RPMI8226 (cell line): ENCODE results near the gene EIF2S1.
A peak's percentile ranks its signal among the peaks of the same experiment; 100 is the strongest.
"Not testable (repeated sequence)": the region's sequence is repeated elsewhere in the genome, so short reads cannot be mapped to it uniquely, and the experiment has no call there.

Experiments used
- DNase-seq: peaks from one replicate; pipeline ENCODE4 v3.0.0-alpha.2; 2015

Gene EIF2S1

DNA sequence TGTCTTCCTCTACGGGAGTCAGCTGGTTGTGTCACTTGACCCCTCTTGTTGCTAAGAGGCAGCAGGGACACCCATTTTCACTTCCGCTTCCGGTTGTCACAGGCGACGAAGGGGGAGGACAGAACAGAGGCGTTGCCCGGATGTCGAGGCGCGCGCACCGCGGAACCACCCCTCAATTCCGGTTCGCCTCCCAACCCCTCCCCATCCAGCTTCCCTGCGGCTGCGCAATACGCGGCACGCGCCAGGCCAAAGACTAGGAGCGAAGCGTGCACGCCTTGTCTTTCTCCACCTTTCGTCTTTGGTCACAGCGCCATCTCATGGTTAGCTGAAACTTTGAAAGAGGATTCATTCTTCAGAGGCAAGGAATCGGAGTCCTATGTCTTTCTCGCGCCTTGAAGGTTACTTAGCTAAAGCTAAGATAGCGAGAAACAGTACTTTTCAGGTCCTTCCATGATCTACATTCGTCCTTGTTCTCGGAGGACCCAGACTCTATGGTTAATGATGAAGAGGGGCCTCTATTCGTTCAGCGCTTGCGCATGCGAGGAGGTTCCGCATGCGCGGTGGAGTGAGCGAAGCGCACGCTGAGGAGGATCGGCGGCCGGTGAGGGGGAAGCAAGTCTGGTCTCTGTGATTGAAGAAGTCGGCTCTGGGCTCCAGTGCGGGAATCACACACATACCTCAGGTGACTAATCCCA, at the start of gene EIF2S1, which contains the start of gene ATP6V1D:
Gene EIF2S1, plus strand, starts transcription at position 554 of the 695 bp plus-strand sequence. CDS start 4,440 bp downstream, outside the sequence.
Gene ATP6V1D, minus strand, starts transcription at position 30 of the 695 bp plus-strand sequence. CDS start 106 bp downstream, outside the sequence.
- DNase-seq = peak; percentile 97

DNA sequence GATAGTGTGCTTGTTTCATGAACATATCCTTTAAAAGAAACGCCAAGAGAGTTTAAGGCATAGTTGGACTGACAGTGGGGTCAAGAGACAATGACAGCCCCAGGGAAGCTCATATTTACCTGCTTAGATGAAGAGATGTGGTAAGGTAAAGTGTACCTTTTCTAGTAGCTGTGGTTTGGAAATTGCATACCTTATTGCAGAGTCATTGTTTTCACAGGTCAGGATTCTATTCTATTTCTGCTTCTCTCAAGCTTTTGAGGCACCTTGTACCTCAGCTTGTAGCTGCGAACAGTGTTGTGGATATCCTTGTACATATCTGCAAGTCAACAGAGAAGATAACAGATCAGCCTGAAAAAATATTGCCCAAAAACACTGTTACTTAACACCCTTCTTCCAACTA, 48.3 kb upstream of the EIF2S1 start:
- no peak for DNase-seq

DNA sequence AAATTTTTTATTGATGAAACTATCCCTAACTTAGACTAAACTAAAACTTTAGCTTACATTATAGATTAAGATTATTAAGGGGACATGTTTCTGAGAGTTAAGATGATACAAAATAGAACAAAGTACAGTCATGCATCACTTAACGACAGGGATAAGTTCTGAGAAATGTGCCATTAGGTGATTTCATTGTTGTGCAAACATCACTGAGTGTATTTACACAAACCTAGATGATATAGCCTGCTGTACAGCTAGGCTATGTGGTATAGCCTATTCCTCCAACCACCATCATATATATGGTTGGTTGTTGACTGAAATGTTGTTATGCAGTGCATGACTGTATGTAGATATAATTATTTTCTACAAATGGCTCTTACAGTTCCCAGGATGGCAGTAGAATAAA, 47.0 kb upstream of the EIF2S1 start:
- no peak for DNase-seq

DNA sequence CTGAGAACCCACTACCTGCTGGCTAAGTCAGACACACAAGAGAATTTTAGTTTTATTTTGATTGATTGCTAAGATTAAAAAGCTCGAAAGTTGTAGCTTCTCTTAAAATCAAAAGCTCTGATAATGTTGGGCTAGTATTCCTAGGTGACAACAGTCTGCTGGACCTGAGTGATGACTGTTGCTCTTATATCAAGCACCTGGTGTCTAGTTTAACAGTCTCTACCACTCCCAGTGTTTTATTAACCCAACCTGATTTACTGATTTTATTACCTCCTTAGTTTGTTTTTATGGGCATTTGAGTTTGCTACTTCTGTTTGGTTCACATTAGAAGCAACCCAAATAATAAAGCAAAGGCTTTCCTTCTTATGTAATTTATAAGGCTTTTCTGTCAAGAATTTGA, 42.3 kb upstream of the EIF2S1 start:
- DNase-seq = no peak

DNA sequence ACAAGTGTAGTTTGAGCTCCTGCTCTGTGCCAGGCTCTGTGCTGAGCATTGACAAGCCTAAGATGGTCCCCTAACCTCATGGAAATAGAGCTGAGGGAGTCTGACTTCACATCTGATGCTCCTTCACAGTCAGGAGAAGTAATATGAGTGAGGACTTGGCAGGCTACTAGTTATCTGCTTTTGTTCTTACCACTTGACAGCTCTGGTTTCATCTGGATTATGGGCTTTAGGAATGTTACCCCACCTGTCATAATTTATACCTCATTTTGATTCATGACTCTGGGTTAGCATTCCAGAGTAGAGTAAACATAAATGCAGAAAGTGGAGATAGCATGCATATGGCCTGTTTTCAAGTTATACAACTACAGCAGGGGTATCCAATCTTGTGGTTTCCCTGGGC, 41.0 kb upstream of the EIF2S1 start:
- no peak for DNase-seq

DNA sequence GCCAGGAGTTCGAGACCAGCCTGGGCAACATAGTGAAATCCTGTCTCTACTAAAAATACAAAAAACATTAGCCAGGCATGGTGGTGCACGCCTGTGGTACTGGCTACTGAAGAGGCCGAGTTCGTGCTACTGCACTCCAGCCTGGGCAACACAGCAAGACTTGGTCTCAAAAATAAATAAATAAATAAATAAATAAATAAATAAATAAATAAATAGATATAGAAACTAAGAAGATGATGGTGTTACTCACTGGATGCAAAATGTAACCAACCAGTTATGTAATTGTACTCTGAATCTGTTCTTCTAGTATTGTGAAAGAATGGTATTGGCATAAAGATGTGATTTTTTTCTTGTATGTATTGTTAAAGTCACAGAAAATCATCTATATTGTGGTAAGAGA, 30.5 kb upstream of the EIF2S1 start:
- DNase-seq = not testable (repeated sequence)

DNA sequence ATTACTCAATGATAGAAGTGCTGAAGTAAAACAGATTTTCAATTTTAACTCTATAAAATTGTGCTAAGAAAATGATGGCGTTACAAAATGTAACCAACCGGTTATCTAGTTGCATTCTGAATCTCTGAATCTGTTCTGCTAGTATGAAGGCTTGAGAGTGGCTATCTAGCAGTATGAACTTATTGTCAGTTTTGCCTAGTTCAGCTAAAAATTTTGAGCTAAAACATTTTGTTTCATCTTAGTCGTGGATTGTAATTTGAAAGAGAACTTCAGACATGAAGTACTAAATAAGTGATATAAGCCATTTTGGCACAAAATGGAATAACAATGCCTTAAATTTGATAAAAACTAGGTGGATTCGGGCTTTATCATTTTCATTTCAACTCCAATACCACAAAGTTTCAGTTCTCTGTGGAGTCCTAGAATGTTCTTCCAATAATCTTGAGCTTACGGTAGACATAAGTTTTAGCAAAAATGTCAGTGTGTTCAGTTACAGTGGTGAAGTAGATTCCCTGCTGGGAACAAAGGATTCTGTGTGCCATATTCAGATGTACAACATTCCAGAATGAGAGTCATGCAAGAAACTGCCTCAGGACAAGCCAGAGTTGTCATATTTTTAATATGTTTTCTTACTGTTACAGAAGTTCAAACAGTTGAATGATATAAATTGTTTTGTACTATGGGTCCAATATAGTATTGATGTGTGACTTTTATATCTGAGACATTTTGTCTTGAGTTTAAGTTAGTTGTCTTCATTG, 28.6 kb upstream of the EIF2S1 start:
- no peak for DNase-seq

DNA sequence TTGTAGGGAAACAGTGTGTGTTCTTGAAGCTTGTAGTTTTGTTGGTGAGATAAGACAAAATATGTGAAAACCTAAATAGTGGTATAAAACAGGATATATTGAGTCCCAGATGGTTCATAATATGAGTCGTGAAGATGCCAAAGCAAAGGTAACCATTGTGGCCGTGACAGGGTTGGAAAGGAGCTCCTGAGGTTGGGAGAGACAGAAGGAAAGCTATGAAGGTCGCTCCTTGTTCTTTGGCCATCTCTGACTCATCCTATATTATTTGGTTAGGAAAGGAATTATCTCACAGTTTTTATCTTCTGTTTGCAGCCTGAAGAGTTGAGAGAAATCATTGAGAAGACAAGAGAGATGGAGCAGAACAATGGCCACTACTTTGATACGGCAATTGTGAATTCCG, 27.7 kb upstream of the EIF2S1 start:
- DNase-seq = no peak

DNA sequence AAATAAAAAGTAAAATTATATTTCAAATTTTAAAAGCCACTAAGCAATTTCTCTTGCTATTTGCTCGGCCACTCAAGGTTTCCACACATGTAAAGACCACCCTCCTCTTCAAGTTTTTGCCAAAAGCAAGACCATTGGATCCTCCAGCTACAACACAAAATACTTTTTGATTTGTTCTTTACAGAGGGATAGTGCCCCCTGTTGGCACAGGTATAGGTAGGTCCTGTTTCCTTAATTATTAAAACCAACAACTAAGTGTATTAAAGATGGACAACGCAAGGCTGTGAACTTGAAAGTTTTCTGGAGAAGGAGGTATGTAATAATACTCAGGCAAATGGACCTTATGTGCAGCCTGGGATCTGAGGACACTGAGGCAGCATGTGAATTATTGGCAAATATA, 24.3 kb upstream of the EIF2S1 start:
- peak; percentile 14 for DNase-seq

DNA sequence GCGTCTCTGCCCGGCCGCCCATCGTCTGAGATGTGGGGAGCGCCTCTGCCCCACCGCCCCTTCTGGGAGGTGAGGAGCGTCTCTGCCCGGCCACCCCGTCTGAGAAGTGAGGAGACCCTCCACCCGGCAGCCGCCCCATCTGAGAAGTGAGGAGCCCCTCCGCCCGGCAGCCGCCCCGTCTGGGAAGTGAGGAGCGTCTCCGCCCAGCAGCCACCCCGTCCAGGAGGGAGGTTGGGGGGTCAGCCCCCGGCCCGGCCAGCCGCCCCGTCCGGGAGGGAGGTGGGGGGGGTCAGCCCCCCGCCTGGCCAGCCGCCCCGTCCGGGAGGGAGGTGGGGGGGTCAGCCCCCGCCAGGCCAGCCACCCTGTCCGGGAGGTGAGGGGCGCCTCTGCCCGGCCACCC, 18.9 kb upstream of the EIF2S1 start:
- DNase-seq = not testable (repeated sequence)

DNA sequence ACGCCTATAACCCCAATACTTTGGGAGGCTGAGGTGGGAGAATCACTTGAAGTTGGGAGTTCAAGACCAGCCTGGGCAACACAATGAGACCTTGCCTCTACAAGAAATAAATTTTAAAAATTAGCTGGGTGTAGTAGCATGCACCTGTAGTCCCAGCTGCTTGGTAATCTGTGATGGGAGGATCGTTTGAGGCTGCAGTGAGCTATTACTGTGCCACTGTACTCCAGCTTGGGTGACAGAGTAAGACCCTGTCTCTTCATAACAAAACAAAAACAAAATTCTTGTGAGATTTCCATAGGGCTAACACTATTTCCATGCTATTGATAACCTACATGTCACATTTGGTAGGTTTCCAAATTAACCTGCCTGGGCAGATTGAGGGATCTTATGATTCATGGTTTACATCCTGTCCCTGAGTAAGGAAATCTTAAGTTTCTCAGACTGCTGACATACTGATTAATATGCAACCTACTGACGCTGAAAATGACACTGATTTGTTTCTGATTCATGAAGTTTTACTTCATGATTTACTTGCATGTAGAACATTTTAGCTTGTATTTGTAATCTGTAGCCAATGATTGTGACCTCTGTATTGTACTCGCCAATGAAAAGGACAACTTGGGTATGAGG, 16.4 kb upstream of the EIF2S1 start:
- no peak for DNase-seq

DNA sequence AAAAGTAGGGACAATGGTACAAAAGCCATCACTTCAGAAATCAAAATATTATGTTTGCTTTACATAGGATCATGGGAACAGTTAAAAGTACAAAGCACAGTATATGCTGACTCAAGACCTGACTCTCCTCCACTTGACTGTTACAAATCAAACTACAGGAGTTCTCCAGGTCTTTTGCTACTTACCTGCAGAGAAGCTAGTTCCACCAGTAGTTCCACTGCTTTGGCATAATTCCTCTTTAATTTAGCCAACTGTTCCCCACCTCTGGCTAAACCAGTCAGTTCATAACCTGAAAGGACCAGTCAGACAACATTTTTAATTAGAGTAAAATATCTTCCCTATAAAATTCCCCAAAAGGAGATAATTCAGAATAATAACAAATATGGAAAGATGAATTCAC, 14.5 kb upstream of the EIF2S1 start:
- no peak for DNase-seq

DNA sequence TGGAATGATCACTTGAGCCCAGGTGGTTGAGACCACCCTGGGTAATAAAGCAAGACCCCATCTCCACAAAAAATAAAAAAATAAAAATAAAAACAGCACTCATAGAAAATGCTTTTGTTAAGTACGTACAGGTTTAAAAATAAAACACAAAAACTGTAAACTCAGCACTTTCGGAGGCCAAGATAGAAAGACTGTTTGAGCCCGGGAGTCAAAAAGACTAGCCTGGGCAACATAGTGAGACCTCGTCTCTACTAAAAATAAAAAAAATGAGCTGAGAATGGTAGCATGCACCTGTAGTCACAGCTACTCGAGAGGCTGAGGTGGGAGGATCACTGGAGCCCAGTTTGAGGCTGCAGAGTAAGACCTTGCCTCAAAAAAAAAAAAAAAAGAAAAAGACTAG, 8.1 kb upstream of the EIF2S1 start:
- peak; percentile 14 for DNase-seq

DNA sequence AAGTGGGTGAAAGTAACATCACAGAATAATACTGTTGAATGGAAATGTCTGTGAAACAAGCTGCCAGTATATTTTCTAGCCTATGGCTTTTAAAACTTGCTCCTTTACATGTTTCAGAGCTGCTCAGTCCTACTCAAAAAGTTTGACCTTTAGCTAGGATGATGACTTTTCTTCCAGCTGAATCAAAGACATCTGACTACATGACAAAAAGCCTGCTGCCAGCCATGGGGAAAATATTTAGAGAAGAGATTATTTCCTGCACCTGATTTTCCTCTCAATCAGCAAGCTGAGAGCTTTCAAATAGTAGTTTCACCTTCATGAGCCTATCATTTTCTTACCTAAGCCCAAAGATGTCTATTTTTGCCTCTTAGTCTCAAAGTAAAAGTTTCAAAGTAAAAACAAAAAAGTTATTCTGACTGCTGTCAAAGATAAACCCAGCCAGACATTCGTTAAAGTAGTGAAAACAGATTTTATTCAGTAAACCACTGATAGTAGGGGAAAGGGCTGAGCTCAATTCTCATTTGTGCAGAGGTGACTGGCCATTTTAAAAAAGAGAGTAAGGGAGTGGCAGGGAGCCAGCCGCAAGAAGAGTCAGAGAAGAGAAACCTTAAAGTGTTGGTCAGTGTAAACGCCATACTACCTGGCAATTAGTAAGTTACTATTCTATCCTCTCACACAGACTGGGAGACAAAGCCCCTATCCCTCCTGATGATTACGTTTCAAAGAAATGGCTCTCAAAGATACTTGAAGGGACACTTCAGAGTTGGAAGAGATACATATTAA, 2.8 kb upstream of the EIF2S1 start:
- DNase-seq = peak; percentile 7

DNA sequence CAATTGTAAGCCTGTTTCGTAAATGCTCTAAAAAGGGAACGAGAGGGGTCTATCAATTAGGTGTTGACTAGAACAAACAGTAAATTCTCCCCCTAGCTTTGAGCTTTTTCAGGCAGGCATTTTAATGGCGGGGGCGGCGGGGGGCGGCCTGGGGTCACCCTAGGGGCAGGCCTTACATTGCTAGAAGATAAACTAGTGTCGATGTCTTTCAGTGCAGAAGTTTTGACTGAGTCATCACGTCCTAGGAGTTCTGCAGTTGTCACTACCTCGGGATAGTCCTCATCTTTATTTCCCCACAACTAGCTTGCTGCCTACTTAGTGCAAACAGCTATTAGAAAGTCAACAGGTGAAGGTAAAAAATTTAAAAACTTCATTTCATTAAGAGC, 2.2 kb upstream of the EIF2S1 start:
- DNase-seq = no peak

DNA sequence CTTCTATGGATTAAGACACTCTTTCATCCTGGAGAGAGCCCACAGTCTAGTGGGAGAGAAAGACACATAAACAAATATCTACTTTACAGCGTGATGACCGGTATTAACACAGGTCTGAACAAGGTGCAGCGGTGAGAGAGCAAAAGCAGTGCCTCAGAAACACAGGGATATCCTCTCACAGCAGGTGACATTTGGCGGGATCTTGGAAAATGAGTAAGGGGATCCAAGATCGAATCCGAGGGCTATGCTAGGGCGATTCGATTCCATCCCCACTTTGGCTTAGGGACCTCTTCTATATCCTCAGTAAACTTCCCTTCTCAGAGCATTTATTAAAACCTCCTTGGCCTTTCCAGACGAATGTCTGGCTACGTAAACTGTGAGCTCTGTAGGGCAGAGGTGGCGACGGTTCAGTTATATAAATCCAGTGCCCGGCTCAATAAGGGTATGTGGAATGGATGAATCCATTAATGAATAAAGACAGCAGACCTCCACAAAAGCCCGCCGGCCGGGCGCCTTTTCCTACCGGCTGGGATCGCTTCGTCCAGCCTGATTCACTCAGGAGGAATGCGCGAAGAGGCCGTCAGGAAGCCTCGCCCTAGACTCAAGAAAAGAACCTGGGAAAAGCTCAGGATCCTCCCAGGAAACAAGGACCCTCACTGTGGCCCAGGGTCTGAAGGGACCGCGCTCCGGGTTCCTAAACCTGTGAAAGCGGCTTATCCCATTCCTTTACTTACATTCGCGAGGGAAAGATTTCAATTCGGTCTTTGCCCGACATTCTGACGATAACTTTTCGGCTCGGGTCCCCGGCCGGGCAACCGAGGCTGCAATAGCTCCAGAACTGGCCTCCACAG, 979 bp upstream of the EIF2S1 start:
- no peak for DNase-seq

DNA sequence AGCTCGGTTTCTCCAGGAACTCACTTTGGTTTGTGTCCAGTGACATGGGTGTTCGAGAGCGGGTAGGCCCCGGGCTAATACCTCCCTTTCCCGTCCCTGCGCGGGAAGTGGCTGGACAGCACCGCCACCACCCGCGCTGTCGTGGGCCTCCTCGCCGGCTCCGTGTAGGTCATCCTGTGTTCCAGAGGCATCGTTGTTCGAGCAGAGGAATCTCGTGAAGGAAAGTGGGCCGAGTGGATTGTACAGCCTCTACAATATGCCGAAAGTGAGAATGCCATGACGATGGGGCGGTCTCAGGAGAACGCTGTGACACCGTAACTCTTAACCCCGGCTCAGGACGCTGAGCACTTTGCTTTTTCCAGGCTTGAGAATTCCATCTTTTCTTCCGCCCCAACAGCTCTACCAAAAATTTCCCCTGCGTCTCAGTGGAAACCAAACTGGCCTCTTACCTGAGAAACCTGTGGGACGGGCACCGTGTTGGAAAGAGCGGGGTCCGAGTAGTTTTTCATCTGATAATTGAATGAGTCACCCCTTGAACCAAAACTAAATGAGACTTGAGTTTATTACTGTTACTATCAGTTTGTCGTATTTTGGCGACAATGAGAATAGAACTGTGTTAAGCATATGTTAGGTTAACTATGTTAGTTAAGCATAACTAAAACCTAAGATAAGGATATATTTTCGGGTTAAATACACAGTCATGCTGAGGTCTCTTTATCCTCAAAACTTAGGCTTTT, 510 bp downstream of the EIF2S1 start:
- peak; percentile 4 for DNase-seq

DNA sequence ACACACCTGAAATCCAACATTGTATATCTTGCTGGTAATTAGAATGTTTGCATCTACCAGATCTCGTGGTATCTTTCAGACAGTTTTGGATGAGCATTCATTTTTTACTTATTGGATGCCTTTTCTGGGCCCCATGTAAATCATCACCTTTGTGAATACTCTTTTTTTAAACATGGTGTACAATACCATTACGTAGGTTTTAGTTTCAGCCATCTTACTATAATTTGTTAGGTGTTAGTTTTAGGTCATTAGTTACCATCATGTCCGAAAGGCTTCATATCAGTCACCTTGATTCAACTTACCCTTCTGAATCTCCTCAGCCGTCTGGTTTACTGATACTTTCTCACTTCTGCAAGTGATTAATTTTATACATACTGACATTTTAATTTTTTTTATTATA, 5.3 kb downstream of the EIF2S1 start:
- no peak for DNase-seq

DNA sequence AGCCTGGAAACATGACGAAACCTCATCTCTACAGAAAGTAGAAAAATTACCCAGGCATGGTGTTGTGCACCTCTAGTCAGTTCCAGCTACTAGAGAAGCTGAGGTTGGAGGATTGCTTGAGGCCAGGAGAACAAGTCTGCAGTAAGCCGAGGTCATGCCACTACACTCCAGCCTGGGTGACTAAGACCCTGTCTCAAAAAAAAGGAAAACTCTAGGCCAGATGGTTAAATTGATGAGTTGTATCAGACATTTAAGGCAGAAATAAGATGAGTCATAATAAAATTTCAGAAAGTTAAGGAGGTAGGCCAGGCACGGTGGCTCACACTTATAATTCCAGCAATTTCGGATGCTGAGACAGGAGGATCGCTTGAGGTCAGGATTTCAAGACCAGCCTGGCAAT, 10.7 kb downstream of the EIF2S1 start:
- DNase-seq = no peak

DNA sequence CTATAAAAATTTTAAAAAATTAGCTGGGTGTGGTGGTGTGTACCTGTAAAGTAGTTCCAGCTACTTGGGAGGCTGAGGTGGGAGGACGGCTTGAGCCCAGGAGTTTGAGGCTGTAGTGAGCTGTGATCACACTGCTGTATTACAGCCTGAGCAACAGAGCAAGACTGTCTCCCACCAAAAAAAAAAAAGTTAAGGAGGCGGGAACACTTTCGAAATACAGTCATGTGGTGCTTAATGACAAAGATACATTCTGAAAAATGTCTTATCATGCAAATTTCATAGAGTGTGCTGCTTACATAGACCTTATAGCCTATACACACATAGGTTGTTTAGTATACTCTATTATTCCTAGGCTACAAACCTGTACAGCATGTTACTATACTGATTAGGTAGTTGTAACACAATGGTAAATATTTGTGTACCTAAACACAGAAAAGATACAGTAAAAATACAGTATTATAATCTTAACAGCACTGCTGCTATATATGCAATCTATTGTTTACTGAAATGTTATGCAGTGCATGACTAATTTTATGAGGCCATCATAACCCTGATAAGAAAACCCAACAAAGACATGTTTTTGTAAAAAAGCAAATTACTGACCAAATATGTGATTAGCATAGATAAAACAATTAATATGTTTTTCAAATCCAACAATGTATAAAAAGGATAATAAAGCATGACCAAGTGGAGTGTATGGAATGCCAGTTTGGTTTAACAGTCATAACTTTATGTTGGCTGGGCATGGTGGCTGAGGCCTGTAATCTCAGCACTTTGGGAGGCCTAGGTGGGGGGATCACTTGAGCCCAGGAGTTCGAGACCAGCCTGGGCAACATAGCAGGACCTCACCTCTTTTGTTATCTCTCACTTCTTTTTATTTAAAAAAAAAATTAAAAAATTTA, 11.4 kb downstream of the EIF2S1 start:
- no peak for DNase-seq
